RWPE2 (cell line): ENCODE results near the gene BIRC7.

Source experiments
- ATAC-seq: fragments of 200-7000 bp; cut with Tn5 transposase; 3 replicates; pipeline ENCODE4 v1.9.1; 2021; ENCODE audit warnings: low read depth
- DNase-seq: peaks from one replicate; pipeline ENCODE4 v3.0.0-alpha.2; 2020; ENCODE audit warnings: low spot score
- H3K27ac ChIP-seq: fragments of 450-650 bp; 2 replicates; pipeline ENCODE4 v1.5.1; 2017; ENCODE audit warnings: mild to moderate bottlenecking; ENCODE audit not compliant: poor library complexity, severe bottlenecking
- H3K27me3 ChIP-seq: fragments of 250-450 bp; sonication (Bioruptor Pico); 2 replicates; pipeline ENCODE4 v1.5.1; 2021; ENCODE audit warnings: mild to moderate bottlenecking, moderate library complexity; ENCODE audit not compliant: insufficient read depth, poor library complexity, severe bottlenecking
- H3K36me3 ChIP-seq: fragments of 250-450 bp; sonication (Bioruptor Pico); 2 replicates; pipeline ENCODE4 v1.5.1; 2020; ENCODE audit warnings: low read depth, mild to moderate bottlenecking, moderate library complexity
- H3K4me1 ChIP-seq: fragments of 250-450 bp; sonication (Bioruptor Pico); 2 replicates; pipeline ENCODE4 v1.5.1; 2021; ENCODE audit warnings: mild to moderate bottlenecking, moderate library complexity; ENCODE audit not compliant: insufficient read depth, poor library complexity, severe bottlenecking
- H3K4me3 ChIP-seq: fragments of 250-450 bp; sonication (Bioruptor Pico); 2 replicates; pipeline ENCODE4 v1.5.1; 2021; ENCODE audit warnings: mild to moderate bottlenecking, moderate library complexity; ENCODE audit not compliant: severe bottlenecking
- H3K9me3 ChIP-seq: fragments of 250-450 bp; sonication (Bioruptor Pico); 2 replicates; pipeline ENCODE4 v1.5.1; 2021; ENCODE audit warnings: mild to moderate bottlenecking, moderate library complexity; ENCODE audit not compliant: severe bottlenecking
- CTCF ChIP-seq: fragments of 450-650 bp; IDR thresholded peaks from one replicate; pipeline ENCODE4 v1.5.1; 2017; ENCODE audit warnings: mild to moderate bottlenecking, moderate library complexity; ENCODE audit not compliant: poor library complexity, severe bottlenecking

BIRC7 gene

GRCh38 chr20:63241272-63241671, 5.6 kb downstream of the BIRC7 start:
- no peaks in the 10 kb centered on the region for H3K9me3 ChIP-seq
- no peaks in the 10 kb centered on the region for H3K36me3 ChIP-seq
- H3K27me3 ChIP-seq, result peaks cover 31% of the 10 kb centered on the region
- no peak for TF ChIP-seq CTCF
- no peaks in the 10 kb centered on the region for H3K4me1 ChIP-seq
- no peak overlapping the region for H3K27ac ChIP-seq
- ATAC-seq, result no peak
- DNase-seq, result no peak
- no peak overlapping the region for H3K4me3 ChIP-seq

- DNase-seq, result no peak
- H3K9me3 ChIP-seq, result no peaks in the 10 kb centered on the region
- no peak for ATAC-seq
- H3K27me3 ChIP-seq, result peaks cover 46% of the 10 kb centered on the region
- H3K4me1 ChIP-seq, result no peaks in the 10 kb centered on the region
- no peak for TF ChIP-seq CTCF
- H3K36me3 ChIP-seq, result no peaks in the 10 kb centered on the region
- H3K27ac ChIP-seq, result no peak overlapping the region
- H3K4me3 ChIP-seq, result no peak overlapping the region
Observed at GRCh38 chr20:63242736-63243135, 7.0 kb downstream of the BIRC7 start.

GRCh38 chr20:63243604-63244247, 8.0 kb downstream of the BIRC7 start:
- ATAC-seq (no peak), DNase-seq (no peak)
- Histone ChIP-seq H3K36me3 (no peaks in the 10 kb centered on the region), H3K4me1 (no peaks in the 10 kb centered on the region), H3K27ac (no peak overlapping the region), H3K27me3 (peaks cover 56% of the 10 kb centered on the region), H3K4me3 (no peak overlapping the region), H3K9me3 (no peaks in the 10 kb centered on the region)
- TF ChIP-seq CTCF, result no peak

DNA sequence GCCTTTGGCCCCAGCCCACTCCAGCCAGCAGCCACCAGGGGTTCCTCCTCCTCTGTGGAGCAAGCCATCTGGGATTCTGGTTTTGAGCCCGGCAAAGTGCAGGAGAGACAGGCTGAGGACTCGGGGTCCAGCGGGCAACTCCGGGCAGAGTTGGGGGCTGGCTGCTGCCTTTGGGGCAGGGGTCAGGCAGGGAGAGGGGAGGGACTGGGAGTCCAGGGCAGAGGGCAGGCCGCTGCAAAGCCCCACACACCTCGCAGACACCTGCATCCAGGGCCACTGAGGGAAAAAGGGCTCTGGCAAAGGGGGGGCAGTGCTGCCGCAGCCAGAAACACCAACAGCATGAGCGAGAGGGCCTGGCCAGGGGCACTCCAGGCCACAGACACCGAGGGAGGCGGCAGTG, 8.8 kb downstream of the BIRC7 start:
- no peak overlapping the region for H3K4me3 ChIP-seq
- TF ChIP-seq CTCF, result no peak
- H3K27me3 ChIP-seq, result peaks cover 63% of the 10 kb centered on the region
- H3K4me1 ChIP-seq, result no peaks in the 10 kb centered on the region
- H3K27ac ChIP-seq, result no peak overlapping the region
- ATAC-seq, result no peak
- no peak for DNase-seq
- no peaks in the 10 kb centered on the region for H3K36me3 ChIP-seq
- no peaks in the 10 kb centered on the region for H3K9me3 ChIP-seq

DNA sequence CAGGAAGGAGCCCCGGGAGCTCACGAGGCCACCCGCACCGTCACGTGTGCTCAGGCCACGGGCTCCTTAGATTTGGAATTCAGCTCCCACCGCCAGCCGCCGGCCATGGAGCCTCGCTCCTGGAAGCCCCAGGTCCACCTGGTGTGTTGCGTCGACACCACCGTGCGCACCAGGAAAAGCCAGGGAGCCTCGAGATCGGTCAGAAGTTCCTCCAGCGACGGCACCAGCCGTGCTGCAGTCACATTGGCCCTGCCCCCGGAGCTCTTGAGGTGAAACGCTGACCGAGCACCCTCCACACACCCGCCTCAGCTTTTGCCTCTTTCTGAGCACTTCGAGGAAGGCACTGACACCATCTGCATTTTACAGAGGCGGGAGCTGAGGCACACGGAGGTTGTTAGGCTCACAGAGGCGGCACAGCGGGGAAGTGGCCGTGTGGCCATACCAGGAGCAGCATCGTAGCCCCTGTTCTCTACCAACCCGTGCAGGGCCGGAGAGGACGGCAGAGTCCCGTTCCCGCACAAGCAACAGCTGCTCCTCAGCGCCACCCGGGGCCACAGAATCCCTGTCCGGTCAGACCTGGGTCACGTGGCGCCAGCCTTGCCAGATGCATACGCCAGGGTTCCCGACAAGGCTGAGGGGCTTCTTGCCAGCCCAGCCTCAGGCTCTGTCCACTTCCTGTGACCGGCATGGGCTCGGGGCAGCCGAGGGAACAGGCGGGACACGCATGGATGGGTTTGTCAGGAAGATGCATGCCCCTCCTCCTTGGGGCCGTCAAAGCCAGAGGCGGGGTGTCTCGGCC, 11.0 kb downstream of the BIRC7 start:
- Histone ChIP-seq H3K4me1 (no peaks in the 10 kb centered on the region), H3K9me3 (no peaks in the 10 kb centered on the region), H3K36me3 (no peaks in the 10 kb centered on the region), H3K27ac (no peak overlapping the region), H3K4me3 (no peak overlapping the region), H3K27me3 (peaks cover 76% of the 10 kb centered on the region)
- no peak for TF ChIP-seq CTCF
- DNase-seq, result no peak
- peak; percentile 6; the same call in 2 of the 3 replicates for ATAC-seq
